ENCODE measurements around the gene DEPP1. TPM values are rescaled to one million over a fixed set of nuclear protein-coding genes. Genes with fewer than 3 reads are reported as not detected.

DEPP1 gene
- total RNA-seq, 1 experiment from 2014 or later, result 1.6 TPM

- ChIA-PET CTCF (interaction anchor here (0.6 to 9.4 kb wide), 19 partner anchors 10 to 231 kb away, joined by 3 to 143 read pairs (median 5); partner anchors contain the start of genes DEPP1, RASSF4, TMEM72 and ZNF22), POLR2A (interaction anchor here (0.6 to 1.5 kb wide), 2 partner anchors 57 to 630 kb away, joined by 5 to 8 read pairs; no protein-coding TSS in a partner anchor)
- Mint-ChIP-seq H3K36me3 (peaks cover 13% of the 10 kb centered on the region), H3K27ac (peak overlapping the region; percentile 82), H3K9me3 (no peaks in the 10 kb centered on the region), H3K27me3 (ENCODE audit: low read depth) (no peaks in the 10 kb centered on the region; the same call in 1 of the 2 replicates), H3K4me3 (no peak overlapping the region), H3K4me1 (peaks cover 79% of the 10 kb centered on the region)
- TF ChIP-seq JAZF1 (CRISPR knock-in tag; IDR thresholded peaks at IDR 0.05), result no peak
- no peak for TF ChIP-seq RELA (CRISPR knock-in tag; IDR thresholded peaks at IDR 0.05; ENCODE audit: borderline replicate concordance)
- no peak for TF ChIP-seq ATF3 (CRISPR knock-in tag; conservative IDR thresholded peaks at IDR 0.05)
- TF ChIP-seq NFYB (CRISPR knock-in tag; conservative IDR thresholded peaks at IDR 0.05; ENCODE audit: low read depth), result no peak
- TF ChIP-seq TCF7 (CRISPR knock-in tag; IDR thresholded peaks at IDR 0.05; ENCODE audit: low read depth), result no peak
- no peak for TF ChIP-seq CTCF (IDR thresholded peaks at IDR 0.05)
- no peak for TF ChIP-seq ATF2 (CRISPR knock-in tag; IDR thresholded peaks at IDR 0.05; ENCODE audit: borderline replicate concordance, low read depth)
- TF ChIP-seq GABPB1 (CRISPR knock-in tag; IDR thresholded peaks at IDR 0.05), result no peak
- no peak for TF ChIP-seq IRF2 (CRISPR knock-in tag; IDR thresholded peaks at IDR 0.05; ENCODE audit: borderline replicate concordance, low read depth)
- TF ChIP-seq, protein P1, sequence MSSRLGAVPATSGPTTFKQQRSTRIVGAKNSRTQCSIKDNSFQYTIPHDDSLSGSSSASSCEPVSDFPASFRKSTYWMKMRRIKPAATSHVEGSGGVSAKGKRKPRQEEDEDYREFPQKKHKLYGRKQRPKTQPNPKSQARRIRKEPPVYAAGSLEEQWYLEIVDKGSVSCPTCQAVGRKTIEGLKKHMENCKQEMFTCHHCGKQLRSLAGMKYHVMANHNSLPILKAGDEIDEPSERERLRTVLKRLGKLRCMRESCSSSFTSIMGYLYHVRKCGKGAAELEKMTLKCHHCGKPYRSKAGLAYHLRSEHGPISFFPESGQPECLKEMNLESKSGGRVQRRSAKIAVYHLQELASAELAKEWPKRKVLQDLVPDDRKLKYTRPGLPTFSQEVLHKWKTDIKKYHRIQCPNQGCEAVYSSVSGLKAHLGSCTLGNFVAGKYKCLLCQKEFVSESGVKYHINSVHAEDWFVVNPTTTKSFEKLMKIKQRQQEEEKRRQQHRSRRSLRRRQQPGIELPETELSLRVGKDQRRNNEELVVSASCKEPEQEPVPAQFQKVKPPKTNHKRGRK (CRISPR knock-in tag; IDR thresholded peaks at IDR 0.05; ENCODE audit: borderline replicate concordance), result no peak
- TF ChIP-seq ZNF232 (CRISPR knock-in tag; IDR thresholded peaks at IDR 0.05), result no peak
- TF ChIP-seq, protein P2, sequence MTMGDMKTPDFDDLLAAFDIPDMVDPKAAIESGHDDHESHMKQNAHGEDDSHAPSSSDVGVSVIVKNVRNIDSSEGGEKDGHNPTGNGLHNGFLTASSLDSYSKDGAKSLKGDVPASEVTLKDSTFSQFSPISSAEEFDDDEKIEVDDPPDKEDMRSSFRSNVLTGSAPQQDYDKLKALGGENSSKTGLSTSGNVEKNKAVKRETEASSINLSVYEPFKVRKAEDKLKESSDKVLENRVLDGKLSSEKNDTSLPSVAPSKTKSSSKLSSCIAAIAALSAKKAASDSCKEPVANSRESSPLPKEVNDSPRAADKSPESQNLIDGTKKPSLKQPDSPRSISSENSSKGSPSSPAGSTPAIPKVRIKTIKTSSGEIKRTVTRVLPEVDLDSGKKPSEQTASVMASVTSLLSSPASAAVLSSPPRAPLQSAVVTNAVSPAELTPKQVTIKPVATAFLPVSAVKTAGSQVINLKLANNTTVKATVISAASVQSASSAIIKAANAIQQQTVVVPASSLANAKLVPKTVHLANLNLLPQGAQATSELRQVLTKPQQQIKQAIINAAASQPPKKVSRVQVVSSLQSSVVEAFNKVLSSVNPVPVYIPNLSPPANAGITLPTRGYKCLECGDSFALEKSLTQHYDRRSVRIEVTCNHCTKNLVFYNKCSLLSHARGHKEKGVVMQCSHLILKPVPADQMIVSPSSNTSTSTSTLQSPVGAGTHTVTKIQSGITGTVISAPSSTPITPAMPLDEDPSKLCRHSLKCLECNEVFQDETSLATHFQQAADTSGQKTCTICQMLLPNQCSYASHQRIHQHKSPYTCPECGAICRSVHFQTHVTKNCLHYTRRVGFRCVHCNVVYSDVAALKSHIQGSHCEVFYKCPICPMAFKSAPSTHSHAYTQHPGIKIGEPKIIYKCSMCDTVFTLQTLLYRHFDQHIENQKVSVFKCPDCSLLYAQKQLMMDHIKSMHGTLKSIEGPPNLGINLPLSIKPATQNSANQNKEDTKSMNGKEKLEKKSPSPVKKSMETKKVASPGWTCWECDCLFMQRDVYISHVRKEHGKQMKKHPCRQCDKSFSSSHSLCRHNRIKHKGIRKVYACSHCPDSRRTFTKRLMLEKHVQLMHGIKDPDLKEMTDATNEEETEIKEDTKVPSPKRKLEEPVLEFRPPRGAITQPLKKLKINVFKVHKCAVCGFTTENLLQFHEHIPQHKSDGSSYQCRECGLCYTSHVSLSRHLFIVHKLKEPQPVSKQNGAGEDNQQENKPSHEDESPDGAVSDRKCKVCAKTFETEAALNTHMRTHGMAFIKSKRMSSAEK (CRISPR knock-in tag; IDR thresholded peaks at IDR 0.05; ENCODE audit: borderline replicate concordance), result no peak
- ATAC-seq (peak; percentile 50), DNase-seq (ENCODE audit: low spot score) (no peak)
Observed at GRCh38 chr10:44989597-44990301, 11.1 kb upstream of the DEPP1 start.

- CTCF ChIA-PET, result interaction anchor here (0.8 to 9.4 kb wide), 10 partner anchors 10 to 124 kb away, joined by 3 to 143 read pairs (median 6); partner anchors contain the start of genes DEPP1 and ZNF22
- POLR2A ChIA-PET, result no interaction called here
- H3K36me3 Mint-ChIP-seq, result peaks cover 13% of the 10 kb centered on the region
- H3K9me3 Mint-ChIP-seq, result no peaks in the 10 kb centered on the region
- no peak for DNase-seq (ENCODE audit: low spot score)
- H3K27me3 Mint-ChIP-seq (ENCODE audit: low read depth), result no peaks in the 10 kb centered on the region; the same call in 1 of the 2 replicates
- ATAC-seq, result no peak
- H3K4me3 Mint-ChIP-seq, result no peak overlapping the region
- peak overlapping the region; percentile 5; the same call in 1 of the 2 replicates for H3K27ac Mint-ChIP-seq
- peaks cover 75% of the 10 kb centered on the region for H3K4me1 Mint-ChIP-seq
- TF ChIP-seq CREB1 (CRISPR knock-in tag; IDR thresholded peaks at IDR 0.05), result no peak
- no peak for TF ChIP-seq CDX4 (CRISPR knock-in tag; IDR thresholded peaks at IDR 0.05; ENCODE audit: borderline replicate concordance)
- TF ChIP-seq CREM (CRISPR knock-in tag; IDR thresholded peaks at IDR 0.05), result no peak
- no peak for TF ChIP-seq ZNF138 (CRISPR knock-in tag; conservative IDR thresholded peaks at IDR 0.05)
- no peak for TF ChIP-seq GABPB1 (CRISPR knock-in tag; IDR thresholded peaks at IDR 0.05)
- TF ChIP-seq ATF3 (CRISPR knock-in tag; conservative IDR thresholded peaks at IDR 0.05), result no peak
- TF ChIP-seq, protein P2 (CRISPR knock-in tag; IDR thresholded peaks at IDR 0.05; ENCODE audit: borderline replicate concordance), result no peak
Observed at GRCh38 chr10:44988957-44989585, 10.5 kb upstream of the DEPP1 start.
